Activated CD8-positive, alpha-beta memory T cell treated with anti-CD3 and anti-CD28 coated beads, Interleukin-2, amount 10 ng/mL, durations not matched to agents 7 days and 5 days (primary cell): Measurements from ENCODE around the gene RRAGA. TPM values are rescaled to one million over a fixed set of nuclear protein-coding genes. Genes with fewer than 3 reads are reported as not detected.
"Not testable (repeated sequence)": the region's sequence is repeated elsewhere in the genome, so short reads cannot be mapped to it uniquely, and the experiment has no call there.

Source experiments
- ATAC-seq: fragments of 150-1000 bp; cut with Tn5 transposase; one replicate; pipeline ENCODE4 v1.10.0; 2021; ENCODE audit warnings: moderate library complexity
- CTCF ChIA-PET: fragments of 350-600 bp; sonication (Branson Sonifier 250); formaldehyde crosslinking; loops from one replicate; lab custom pipeline; 2021; ENCODE audit warnings: antibody characterized with exemption; lab: Charles Lee
- DNase-seq: peaks from one replicate; pipeline ENCODE4 v3.0.0-alpha.2; 2020
- H3K27ac Mint-ChIP-seq: one replicate; pipeline ENCODE4 v1.8.0; 2021; ENCODE audit warnings: mild to moderate bottlenecking, mixed read lengths
- H3K27me3 Mint-ChIP-seq: one replicate; pipeline ENCODE4 v1.8.0; 2021; ENCODE audit warnings: mixed read lengths
- H3K36me3 Mint-ChIP-seq: one replicate; pipeline ENCODE4 v1.8.0; 2021; ENCODE audit warnings: mild to moderate bottlenecking, mixed read lengths
- H3K4me1 Mint-ChIP-seq: one replicate; pipeline ENCODE4 v1.8.0; 2021; ENCODE audit warnings: mixed read lengths
- H3K4me3 Mint-ChIP-seq: one replicate; pipeline ENCODE4 v1.8.0; 2021; ENCODE audit warnings: mild to moderate bottlenecking, moderate library complexity, mixed read lengths
- H3K9me3 Mint-ChIP-seq: one replicate; pipeline ENCODE4 v1.8.0; 2022; ENCODE audit warnings: low read depth, mixed read lengths
- total RNA-seq, 2 experiments: library from RNA; stranded (reverse); gene quantifications; one replicate each; pipeline ENCODE4 v1.2.3, GENCODE V29; 2021

The RRAGA gene
- 10 to 100 TPM; 43.5 to 49.7 TPM for total RNA-seq

GRCh38 chr9:19048966-19049916 is at the start of gene RRAGA:
RRAGA (plus strand) TSS chr9:19049427; CDS start chr9:19049660, 233 bp downstream.
- Mint-ChIP-seq H3K9me3 (no peaks in the 10 kb centered on the region), H3K36me3 (peaks cover 18% of the 10 kb centered on the region), H3K4me1 (peaks cover 28% of the 10 kb centered on the region), H3K27ac (peak within 1 kb of the TSS; percentile 99), H3K4me3 (peak within 1 kb of the TSS; percentile 93), H3K27me3 (no peaks in the 10 kb centered on the region)
- CTCF ChIA-PET, result interaction anchor here (0.6 to 5.0 kb wide), 22 partner anchors 15 to 602 kb away, joined by 3 to 43 read pairs (median 4); no protein-coding TSS in a partner anchor
- ATAC-seq (peak; percentile 92), DNase-seq (peak; percentile 96)

- CTCF ChIA-PET, result no interaction called here
- H3K9me3 Mint-ChIP-seq, result no peaks in the 10 kb centered on the region
- DNase-seq (no peak), ATAC-seq (no peak)
- no peak overlapping the region for H3K4me3 Mint-ChIP-seq
- H3K27me3 Mint-ChIP-seq, result peaks cover 5% of the 10 kb centered on the region
- no peak overlapping the region for H3K27ac Mint-ChIP-seq
- no peaks in the 10 kb centered on the region for H3K4me1 Mint-ChIP-seq
- no peaks in the 10 kb centered on the region for H3K36me3 Mint-ChIP-seq
These were observed 49.1 kb upstream of the RRAGA start for GRCh38 chr9:19000133-19000532.

- CTCF ChIA-PET, result interaction anchor here (1.1 to 1.7 kb wide), 2 partner anchors 11 to 16 kb away, joined by 3 read pairs; no protein-coding TSS in a partner anchor
- H3K4me3 Mint-ChIP-seq, result no peak overlapping the region
- no peaks in the 10 kb centered on the region for H3K9me3 Mint-ChIP-seq
- peaks cover 9% of the 10 kb centered on the region for H3K27me3 Mint-ChIP-seq
- H3K36me3 Mint-ChIP-seq, result no peaks in the 10 kb centered on the region
- DNase-seq (no peak), ATAC-seq (no peak)
- no peak overlapping the region for H3K27ac Mint-ChIP-seq
- H3K4me1 Mint-ChIP-seq, result no peaks in the 10 kb centered on the region
These were observed 39.7 kb upstream of the RRAGA start for GRCh38 chr9:19009391-19009965.

GRCh38 chr9:19018201-19018600 is 31.0 kb upstream of the RRAGA start:
- Mint-ChIP-seq H3K36me3 (no peaks in the 10 kb centered on the region), H3K4me3 (no peak overlapping the region), H3K9me3 (no peaks in the 10 kb centered on the region), H3K27ac (no peak overlapping the region), H3K4me1 (no peaks in the 10 kb centered on the region), H3K27me3 (peaks cover under 1% of the 10 kb centered on the region)
- CTCF ChIA-PET, result interaction anchor here (2.2 kb wide), 1 partner anchor 10 kb away, joined by 12 read pairs; no protein-coding TSS in a partner anchor
- DNase-seq, result no peak
- ATAC-seq, result no peak

- Mint-ChIP-seq H3K36me3 (no peaks in the 10 kb centered on the region), H3K27ac (no peak overlapping the region), H3K4me3 (no peak overlapping the region), H3K4me1 (no peaks in the 10 kb centered on the region), H3K9me3 (no peaks in the 10 kb centered on the region), H3K27me3 (peaks cover 14% of the 10 kb centered on the region)
- DNase-seq (no peak), ATAC-seq (no peak)
- CTCF ChIA-PET, result interaction anchor here (1.0 to 1.2 kb wide), 2 partner anchors 12 to 444 kb away, joined by 3 read pairs; no protein-coding TSS in a partner anchor
These were observed 28.3 kb upstream of the RRAGA start for GRCh38 chr9:19020886-19021455.

- not testable (repeated sequence) for H3K4me3 Mint-ChIP-seq, DNase-seq, ATAC-seq, H3K36me3 Mint-ChIP-seq, H3K9me3 Mint-ChIP-seq, H3K4me1 Mint-ChIP-seq, H3K27ac Mint-ChIP-seq
- CTCF ChIA-PET, result interaction anchor here (1.2 kb wide), 1 partner anchor 443 kb away, joined by 3 read pairs; no protein-coding TSS in a partner anchor
- H3K27me3 Mint-ChIP-seq, result peaks cover 18% of the 10 kb centered on the region
These were observed 27.6 kb upstream of the RRAGA start for GRCh38 chr9:19021649-19022048.

- Mint-ChIP-seq H3K9me3 (no peaks in the 10 kb centered on the region), H3K4me1 (peaks cover 7% of the 10 kb centered on the region), H3K27ac (no peak overlapping the region), H3K4me3 (no peak overlapping the region), H3K27me3 (peaks cover 20% of the 10 kb centered on the region), H3K36me3 (no peaks in the 10 kb centered on the region)
- no peak for ATAC-seq
- CTCF ChIA-PET, result no interaction called here
- DNase-seq, result no peak
These were observed 27.0 kb upstream of the RRAGA start for GRCh38 chr9:19022206-19022605.

GRCh38 chr9:19023078-19023477 is 26.1 kb upstream of the RRAGA start:
- ATAC-seq (no peak), DNase-seq (no peak)
- H3K27me3 Mint-ChIP-seq, result peaks cover 20% of the 10 kb centered on the region
- H3K9me3 Mint-ChIP-seq, result no peaks in the 10 kb centered on the region
- peaks cover 7% of the 10 kb centered on the region for H3K4me1 Mint-ChIP-seq
- no peak overlapping the region for H3K27ac Mint-ChIP-seq
- no peak overlapping the region for H3K4me3 Mint-ChIP-seq
- CTCF ChIA-PET, result interaction anchor here (0.7 kb wide), 1 partner anchor 436 kb away, joined by 3 read pairs; no protein-coding TSS in a partner anchor
- H3K36me3 Mint-ChIP-seq, result no peaks in the 10 kb centered on the region

GRCh38 chr9:19026375-19026774 is 22.9 kb upstream of the RRAGA start:
- no peak for DNase-seq

GRCh38 chr9:19027825-19028224 is 21.4 kb upstream of the RRAGA start:
- CTCF ChIA-PET, result interaction anchor here (0.6 to 5.0 kb wide), 7 partner anchors 9 to 774 kb away, joined by 3 to 27 read pairs (median 5); no protein-coding TSS in a partner anchor
- DNase-seq (no peak), ATAC-seq (no peak)
- Mint-ChIP-seq H3K9me3 (no peaks in the 10 kb centered on the region), H3K27me3 (peaks cover 26% of the 10 kb centered on the region), H3K4me3 (no peak overlapping the region), H3K4me1 (peaks cover 14% of the 10 kb centered on the region), H3K27ac (no peak overlapping the region), H3K36me3 (no peaks in the 10 kb centered on the region)

More at GRCh38 chr9:19026375-19026774, 22.9 kb upstream of the RRAGA start:
- no peak overlapping the region for H3K4me3 Mint-ChIP-seq
- H3K36me3 Mint-ChIP-seq, result no peaks in the 10 kb centered on the region
- H3K4me1 Mint-ChIP-seq, result peaks cover 14% of the 10 kb centered on the region
- ATAC-seq, result no peak
- peaks cover 26% of the 10 kb centered on the region for H3K27me3 Mint-ChIP-seq
- no peaks in the 10 kb centered on the region for H3K9me3 Mint-ChIP-seq
- CTCF ChIA-PET, result interaction anchor here (0.8 to 5.0 kb wide), 3 partner anchors 8 to 771 kb away, joined by 3 to 27 read pairs (median 12); no protein-coding TSS in a partner anchor
- H3K27ac Mint-ChIP-seq, result no peak overlapping the region

- ATAC-seq (no peak), DNase-seq (no peak)
- CTCF ChIA-PET, result interaction anchor here (0.6 to 5.0 kb wide), 14 partner anchors 10 to 1218 kb away, joined by 3 to 27 read pairs (median 4); partner anchors contain the start of gene RRAGA
- Mint-ChIP-seq H3K27me3 (peaks cover 20% of the 10 kb centered on the region), H3K4me1 (peaks cover 14% of the 10 kb centered on the region), H3K36me3 (no peaks in the 10 kb centered on the region), H3K27ac (no peak overlapping the region), H3K4me3 (no peak overlapping the region), H3K9me3 (no peaks in the 10 kb centered on the region)
These were observed 20.3 kb upstream of the RRAGA start for GRCh38 chr9:19028835-19029451.

- DNase-seq, result no peak
- Mint-ChIP-seq H3K27me3 (peaks cover 11% of the 10 kb centered on the region), H3K9me3 (no peaks in the 10 kb centered on the region), H3K4me3 (no peak overlapping the region), H3K27ac (no peak overlapping the region), H3K36me3 (no peaks in the 10 kb centered on the region), H3K4me1 (peaks cover 14% of the 10 kb centered on the region)
- peak; percentile 58 for ATAC-seq
- CTCF ChIA-PET, result no interaction called here
These were observed 18.3 kb upstream of the RRAGA start for GRCh38 chr9:19030899-19031298.
